Transverse colon (tissue), 3 donors: Measurements from ENCODE around the gene PAK4.
"Not testable (repeated sequence)": the region's sequence is repeated elsewhere in the genome, so short reads cannot be mapped to it uniquely, and the experiment has no call there.

Source experiments
- EP300 ChIP-seq: sonication (generic); formaldehyde crosslinking; IDR thresholded peaks from one replicate; pipeline ENCODE4 v1.6.1; 2017; ENCODE audit warnings: antibody characterized with exemption, low read depth
- POLR2A ChIP-seq: fragments of 450-650 bp; IDR thresholded peaks from one replicate; pipeline ENCODE4 v1.6.1; 2016; ENCODE audit warnings: antibody characterized with exemption, mild to moderate bottlenecking, moderate library complexity
- TF ChIP-seq, protein P1 (sequence below), 5 experiments: fragments of 200-600 bp in 3 of 5; fragments of 450-650 bp in 2 of 5; sonication (generic) in 3 of 5; IDR thresholded peaks; 1 replicate in 2 of 5; 2 replicates in 3 of 5; pipeline ENCODE4 v1.5.1; 2016 to 2017; ENCODE audit warnings: antibody characterized with exemption in 5 of 5, inconsistent platforms in 3 of 5, mild to moderate bottlenecking in 2 of 5, moderate library complexity in 1 of 5

DNA sequence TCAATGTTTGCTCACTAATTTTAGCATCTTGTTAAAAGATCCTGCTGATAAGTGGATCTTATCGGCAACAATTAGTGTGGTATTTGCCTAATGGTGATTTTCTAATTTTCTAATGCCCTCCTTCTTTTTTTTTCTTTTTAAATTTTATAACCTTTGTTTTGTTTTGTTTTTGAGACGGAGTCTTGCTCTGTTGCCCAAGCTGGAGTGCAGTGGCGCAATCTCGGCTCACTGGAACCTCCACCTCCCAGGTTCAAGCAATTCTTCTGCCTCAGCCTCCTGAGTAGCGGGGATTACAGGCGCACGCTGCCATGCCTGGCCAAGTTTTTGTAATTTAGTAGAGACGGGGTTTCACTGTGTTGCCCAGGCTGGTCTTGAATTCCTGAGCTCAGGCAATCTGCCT, 35.6 kb upstream of the PAK4 start:
- TF ChIP-seq POLR2A, EP300: not testable (repeated sequence)
- TF ChIP-seq, protein P1, sequence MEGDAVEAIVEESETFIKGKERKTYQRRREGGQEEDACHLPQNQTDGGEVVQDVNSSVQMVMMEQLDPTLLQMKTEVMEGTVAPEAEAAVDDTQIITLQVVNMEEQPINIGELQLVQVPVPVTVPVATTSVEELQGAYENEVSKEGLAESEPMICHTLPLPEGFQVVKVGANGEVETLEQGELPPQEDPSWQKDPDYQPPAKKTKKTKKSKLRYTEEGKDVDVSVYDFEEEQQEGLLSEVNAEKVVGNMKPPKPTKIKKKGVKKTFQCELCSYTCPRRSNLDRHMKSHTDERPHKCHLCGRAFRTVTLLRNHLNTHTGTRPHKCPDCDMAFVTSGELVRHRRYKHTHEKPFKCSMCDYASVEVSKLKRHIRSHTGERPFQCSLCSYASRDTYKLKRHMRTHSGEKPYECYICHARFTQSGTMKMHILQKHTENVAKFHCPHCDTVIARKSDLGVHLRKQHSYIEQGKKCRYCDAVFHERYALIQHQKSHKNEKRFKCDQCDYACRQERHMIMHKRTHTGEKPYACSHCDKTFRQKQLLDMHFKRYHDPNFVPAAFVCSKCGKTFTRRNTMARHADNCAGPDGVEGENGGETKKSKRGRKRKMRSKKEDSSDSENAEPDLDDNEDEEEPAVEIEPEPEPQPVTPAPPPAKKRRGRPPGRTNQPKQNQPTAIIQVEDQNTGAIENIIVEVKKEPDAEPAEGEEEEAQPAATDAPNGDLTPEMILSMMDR (IDR thresholded peaks at IDR 0.05): not testable (repeated sequence)
